HEK293 (cell line): ENCODE results near the gene CCDC187.

Source experiments
- CTCF ChIA-PET: fragments of 350-600 bp; formaldehyde crosslinking; extraction: SDS; loops from one replicate; lab custom pipeline; 2021; ENCODE audit warnings: antibody characterized with exemption; lab: Yijun Ruan, JAX
- POLR2A ChIA-PET: fragments of 300-600 bp; formaldehyde crosslinking; extraction: SDS; loops from one replicate; lab custom pipeline; 2020; ENCODE audit warnings: antibody characterized with exemption, inconsistent platforms; lab: Yijun Ruan, JAX
- H3K27ac ChIP-seq: fragments of 200-500 bp; sonication (Bioruptor generic); 2 replicates; pipeline ENCODE4 v1.5.1; 2014; ENCODE audit warnings: low read depth, low read length, control low read depth, inconsistent platforms; ENCODE audit errors: extremely low read depth
- H3K36me3 ChIP-seq, 2 experiments: fragments of 200-500 bp in 1 of 2; sonication (Bioruptor generic) in 1 of 2; 1 replicate in 1 of 2; 2 replicates in 1 of 2; pipeline ENCODE4 v1.5.1; 2014 to 2017; ENCODE audit warnings: inconsistent platforms in 2 of 2, low read length in 2 of 2; ENCODE audit not compliant: control insufficient read depth in 2 of 2, insufficient read depth in 1 of 2
- H3K4me1 ChIP-seq: fragments of 200-500 bp; sonication (Bioruptor generic); 2 replicates; pipeline ENCODE4 v1.5.1; 2014; ENCODE audit warnings: mild to moderate bottlenecking, low read length, inconsistent platforms; ENCODE audit not compliant: control insufficient read depth, insufficient read depth
- H3K4me3 ChIP-seq: 2 replicates; pipeline ENCODE4 v1.5.1; 2011; ENCODE audit warnings: low read depth, mild to moderate bottlenecking, control low read depth, low read length, moderate library complexity
- H3K9me3 ChIP-seq: fragments of 200-500 bp; sonication (Bioruptor generic); 2 replicates; pipeline ENCODE4 v1.5.1; 2014; ENCODE audit warnings: low read depth, low read length, inconsistent platforms; ENCODE audit not compliant: control insufficient read depth, insufficient read depth
- BCL11B ChIP-seq: fragments of 450-650 bp; formaldehyde crosslinking; IDR thresholded peaks from 2 replicates; pipeline ENCODE4 v1.5.1; 2016; ENCODE audit warnings: low read depth, missing biosample characterization, missing genetic modification characterization
- HOXC10 ChIP-seq: sonication (generic); formaldehyde crosslinking; IDR thresholded peaks from 2 replicates; pipeline ENCODE4 v1.8.1; 2023; ENCODE audit warnings: mild to moderate bottlenecking, missing genetic modification reagents
- HOXD13 ChIP-seq: sonication (generic); formaldehyde crosslinking; IDR thresholded peaks from 2 replicates; pipeline ENCODE4 v1.8.0; 2022; ENCODE audit warnings: missing genetic modification reagents, borderline replicate concordance
- INSM2 ChIP-seq: fragments of 450-650 bp; formaldehyde crosslinking; IDR thresholded peaks from 2 replicates; pipeline ENCODE4 v1.5.1; 2016; ENCODE audit warnings: missing biosample characterization, missing genetic modification characterization
- YY1 ChIP-seq: fragments of 450-650 bp; formaldehyde crosslinking; IDR thresholded peaks from 2 replicates; pipeline ENCODE4 v1.5.1; 2018; ENCODE audit warnings: missing biosample characterization, missing genetic modification characterization
- ZBTB1 ChIP-seq: fragments of 450-650 bp; formaldehyde crosslinking; IDR thresholded peaks from 2 replicates; pipeline ENCODE4 v1.5.1; 2016; ENCODE audit warnings: missing biosample characterization, missing genetic modification characterization
- ZBTB26 ChIP-seq: fragments of 450-650 bp; formaldehyde crosslinking; optimal IDR thresholded peaks from 2 replicates; pipeline ENCODE3; 2016; ENCODE audit warnings: missing biosample characterization, mild to moderate bottlenecking, missing genetic modification characterization
- ZBTB48 ChIP-seq: fragments of 450-650 bp; formaldehyde crosslinking; IDR thresholded peaks from 2 replicates; pipeline ENCODE4 v1.5.1; 2016; ENCODE audit warnings: missing biosample characterization, missing genetic modification characterization
- ZNF112 ChIP-seq: fragments of 450-650 bp; formaldehyde crosslinking; IDR thresholded peaks from 2 replicates; pipeline ENCODE4 v1.5.0; 2017; ENCODE audit warnings: missing biosample characterization, missing genetic modification characterization
- ZNF132 ChIP-seq: fragments of 450-650 bp; formaldehyde crosslinking; IDR thresholded peaks from 2 replicates; pipeline ENCODE4 v1.5.1; 2017; ENCODE audit warnings: missing biosample characterization, missing genetic modification characterization, borderline replicate concordance
- ZNF169 ChIP-seq: fragments of 450-650 bp; formaldehyde crosslinking; IDR thresholded peaks from 2 replicates; pipeline ENCODE4 v1.5.1; 2016; ENCODE audit warnings: missing biosample characterization, missing genetic modification characterization
- ZNF214 ChIP-seq: fragments of 450-650 bp; formaldehyde crosslinking; IDR thresholded peaks from 2 replicates; pipeline ENCODE4 v1.5.1; 2017; ENCODE audit warnings: missing biosample characterization, mild to moderate bottlenecking, missing genetic modification characterization, borderline replicate concordance
- ZNF239 ChIP-seq: fragments of 450-650 bp; formaldehyde crosslinking; IDR thresholded peaks from 2 replicates; pipeline ENCODE4 v1.5.1; 2016; ENCODE audit warnings: missing biosample characterization, missing genetic modification characterization
- ZNF335 ChIP-seq: fragments of 450-650 bp; formaldehyde crosslinking; conservative IDR thresholded peaks from 2 replicates; pipeline ENCODE4 v1.5.1; 2016; ENCODE audit warnings: missing biosample characterization, missing genetic modification characterization
- ZNF394 ChIP-seq: fragments of 450-650 bp; formaldehyde crosslinking; IDR thresholded peaks from 2 replicates; pipeline ENCODE4 v1.5.1; 2016; ENCODE audit warnings: missing biosample characterization, missing genetic modification characterization, mild to moderate bottlenecking, moderate library complexity, borderline replicate concordance
- ZNF423 ChIP-seq: fragments of 450-650 bp; formaldehyde crosslinking; IDR thresholded peaks from 2 replicates; pipeline ENCODE4 v1.5.1; 2016; ENCODE audit warnings: missing biosample characterization, missing genetic modification characterization
- ZNF48 ChIP-seq: fragments of 450-650 bp; formaldehyde crosslinking; IDR thresholded peaks from 2 replicates; pipeline ENCODE4 v1.5.1; 2016; ENCODE audit warnings: missing biosample characterization, missing genetic modification characterization
- ZNF510 ChIP-seq: fragments of 450-650 bp; formaldehyde crosslinking; IDR thresholded peaks from 2 replicates; pipeline ENCODE4 v1.5.1; 2018; ENCODE audit warnings: mild to moderate bottlenecking, missing genetic modification characterization, missing biosample characterization; ENCODE audit not compliant: insufficient replicate concordance
- ZNF558 ChIP-seq: fragments of 450-650 bp; formaldehyde crosslinking; IDR thresholded peaks from 2 replicates; pipeline ENCODE4 v1.5.1; 2016; ENCODE audit warnings: missing biosample characterization, missing genetic modification characterization
- ZNF610 ChIP-seq: fragments of 450-650 bp; formaldehyde crosslinking; IDR thresholded peaks from 2 replicates; pipeline ENCODE4 v1.5.1; 2016; ENCODE audit warnings: missing biosample characterization, missing genetic modification characterization, borderline replicate concordance
- ZNF660 ChIP-seq: fragments of 450-650 bp; IDR thresholded peaks from 2 replicates; pipeline ENCODE4 v1.5.1; 2018; ENCODE audit warnings: missing biosample characterization, mild to moderate bottlenecking, missing genetic modification characterization
- TF ChIP-seq, protein P1 (sequence below): fragments of 450-650 bp; IDR thresholded peaks from 2 replicates; pipeline ENCODE4 v1.5.1; 2018; ENCODE audit warnings: missing biosample characterization, mild to moderate bottlenecking, missing genetic modification characterization
- TF ChIP-seq, protein P2 (sequence below): IDR thresholded peaks from 2 replicates; pipeline ENCODE4 v1.6.1; 2011; ENCODE audit warnings: mild to moderate bottlenecking, low read depth, low read length, borderline replicate concordance

CCDC187 gene

DNA sequence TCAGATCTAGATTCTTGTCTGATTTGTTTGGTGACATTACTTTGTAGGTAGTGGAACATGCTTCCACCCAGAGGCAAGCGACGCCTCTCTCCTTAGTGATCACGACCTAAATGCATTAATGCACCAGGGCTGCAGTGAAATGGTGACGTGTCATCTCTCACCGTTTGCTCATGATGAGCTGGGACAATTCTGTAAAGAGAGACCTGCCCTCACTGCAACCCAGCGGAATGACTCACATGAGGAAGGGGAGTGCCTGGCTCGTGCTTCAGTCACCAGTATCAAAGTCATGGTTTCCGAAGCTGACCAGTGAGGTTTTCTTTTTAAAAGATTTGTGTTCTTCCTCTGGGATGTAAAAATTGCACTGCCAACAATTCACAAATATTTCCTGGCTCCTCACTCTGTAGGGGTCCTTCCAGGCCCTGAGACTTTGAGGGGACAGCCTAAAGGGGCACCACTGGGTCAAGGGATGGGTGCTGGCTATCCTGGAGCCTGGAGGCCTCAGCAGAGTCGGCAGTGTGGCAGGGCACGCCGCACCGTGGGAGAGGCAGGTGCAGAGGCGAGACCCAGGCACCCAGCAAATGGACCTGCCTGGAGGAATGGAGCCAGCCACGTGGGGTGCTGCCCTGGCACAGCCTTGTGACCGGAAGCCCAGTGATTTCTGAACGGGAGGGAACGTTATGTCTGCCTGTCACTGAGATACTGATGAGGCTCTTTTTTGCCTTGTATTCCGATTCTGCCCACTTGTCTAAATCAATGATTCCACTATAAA lies 75.6 kb downstream of the CCDC187 start:
- POLR2A ChIA-PET, result interaction anchor here (1.4 kb wide), 1 partner anchor 9 kb away, joined by 4 read pairs; no protein-coding TSS in a partner anchor
- TF ChIP-seq ZNF660 (tag by site-specific recombination) (0 out of 2 replicates have a peak, but pooled peaks have one; percentile 34), ZNF610 (tag by site-specific recombination) (no peak), HOXD13 (CRISPR knock-in tag) (no peak)
- TF ChIP-seq, protein P1, sequence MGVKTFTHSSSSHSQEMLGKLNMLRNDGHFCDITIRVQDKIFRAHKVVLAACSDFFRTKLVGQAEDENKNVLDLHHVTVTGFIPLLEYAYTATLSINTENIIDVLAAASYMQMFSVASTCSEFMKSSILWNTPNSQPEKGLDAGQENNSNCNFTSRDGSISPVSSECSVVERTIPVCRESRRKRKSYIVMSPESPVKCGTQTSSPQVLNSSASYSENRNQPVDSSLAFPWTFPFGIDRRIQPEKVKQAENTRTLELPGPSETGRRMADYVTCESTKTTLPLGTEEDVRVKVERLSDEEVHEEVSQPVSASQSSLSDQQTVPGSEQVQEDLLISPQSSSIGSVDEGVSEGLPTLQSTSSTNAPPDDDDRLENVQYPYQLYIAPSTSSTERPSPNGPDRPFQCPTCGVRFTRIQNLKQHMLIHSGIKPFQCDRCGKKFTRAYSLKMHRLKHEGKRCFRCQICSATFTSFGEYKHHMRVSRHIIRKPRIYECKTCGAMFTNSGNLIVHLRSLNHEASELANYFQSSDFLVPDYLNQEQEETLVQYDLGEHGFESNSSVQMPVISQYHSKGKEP (tag by site-specific recombination), result peak; percentile 44; the same call in 1 of the 2 replicates
- TF ChIP-seq, all 188 proteins: peak for 2
- Histone ChIP-seq H3K4me3 (no peak overlapping the region), H3K36me3 (peaks cover 0 to 39% of the 10 kb centered on the region in 2 experiments; a peak in 1 of 3 replicates), H3K4me1 (no peaks in the 10 kb centered on the region), H3K9me3 (no peaks in the 10 kb centered on the region), H3K27ac (no peak overlapping the region)
- CTCF ChIA-PET, result interaction anchor here (0.7 to 5.1 kb wide), 11 partner anchors 11 to 633 kb away, joined by 3 to 46 read pairs (median 3); no protein-coding TSS in a partner anchor

DNA sequence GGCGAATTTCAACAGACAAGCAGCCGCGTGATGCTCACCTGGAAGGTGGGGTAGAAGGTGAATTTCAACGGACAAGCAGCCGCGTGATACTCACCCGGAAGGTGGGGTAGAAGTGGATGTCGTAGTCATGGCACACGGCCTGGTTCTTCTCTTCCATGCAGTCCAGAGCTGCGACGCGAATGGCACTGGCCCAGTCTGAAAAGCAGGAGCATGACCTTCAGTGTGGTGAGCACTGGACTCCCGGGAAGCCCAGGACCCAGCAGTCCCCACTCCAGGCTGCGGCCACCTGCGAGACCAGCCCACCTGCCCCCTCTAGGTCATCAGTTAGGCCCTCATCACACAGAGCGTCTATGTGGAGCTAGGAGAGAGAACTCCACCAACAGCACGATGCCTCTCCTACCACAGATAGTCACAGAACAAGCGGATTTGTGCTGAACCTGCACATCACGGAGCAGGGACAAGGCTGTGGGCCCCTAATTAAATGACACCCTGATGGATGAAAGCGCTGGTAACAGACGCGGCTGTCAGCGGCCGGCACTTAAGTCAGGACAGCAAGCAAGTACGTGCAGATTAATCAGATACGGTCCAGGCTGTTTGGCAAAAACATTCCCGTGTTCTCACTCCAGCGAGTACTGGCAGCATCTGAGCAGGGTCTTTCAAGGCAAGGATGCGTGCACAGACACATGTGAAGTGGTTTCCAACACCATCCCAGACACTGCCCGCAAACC lies 77.0 kb downstream of the CCDC187 start:
- POLR2A ChIA-PET, result interaction anchor here (1.4 kb wide), 1 partner anchor 8 kb away, joined by 4 read pairs; no protein-coding TSS in a partner anchor
- CTCF ChIA-PET, result interaction anchor here (0.6 to 5.1 kb wide), 29 partner anchors 9 to 1535 kb away, joined by 3 to 46 read pairs (median 4); no protein-coding TSS in a partner anchor
- Histone ChIP-seq H3K4me3 (no peak overlapping the region), H3K36me3 (peaks cover 0 to 50% of the 10 kb centered on the region in 2 experiments; a peak in 1 of 3 replicates), H3K9me3 (no peaks in the 10 kb centered on the region), H3K27ac (no peak overlapping the region), H3K4me1 (no peaks in the 10 kb centered on the region)
- TF ChIP-seq, protein P2, sequence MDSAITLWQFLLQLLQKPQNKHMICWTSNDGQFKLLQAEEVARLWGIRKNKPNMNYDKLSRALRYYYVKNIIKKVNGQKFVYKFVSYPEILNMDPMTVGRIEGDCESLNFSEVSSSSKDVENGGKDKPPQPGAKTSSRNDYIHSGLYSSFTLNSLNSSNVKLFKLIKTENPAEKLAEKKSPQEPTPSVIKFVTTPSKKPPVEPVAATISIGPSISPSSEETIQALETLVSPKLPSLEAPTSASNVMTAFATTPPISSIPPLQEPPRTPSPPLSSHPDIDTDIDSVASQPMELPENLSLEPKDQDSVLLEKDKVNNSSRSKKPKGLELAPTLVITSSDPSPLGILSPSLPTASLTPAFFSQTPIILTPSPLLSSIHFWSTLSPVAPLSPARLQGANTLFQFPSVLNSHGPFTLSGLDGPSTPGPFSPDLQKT, result no peak
- TF ChIP-seq ZNF335 (no peak), ZBTB26 (no peak), ZBTB48 (tag by site-specific recombination) (no peak), ZNF660 (tag by site-specific recombination) (no peak), YY1 (tag by site-specific recombination) (no peak), ZNF112 (no peak), ZBTB1 (tag by site-specific recombination) (no peak), HOXC10 (CRISPR knock-in tag) (no peak), ZNF558 (tag by site-specific recombination) (no peak), ZNF423 (tag by site-specific recombination) (no peak), ZNF394 (tag by site-specific recombination) (no peak), ZNF132 (tag by site-specific recombination) (no peak), ZNF214 (no peak), ZNF169 (tag by site-specific recombination) (no peak), ZNF48 (tag by site-specific recombination) (no peak), ZNF510 (tag by site-specific recombination) (no peak), BCL11B (tag by site-specific recombination) (no peak), ZNF239 (tag by site-specific recombination) (no peak), INSM2 (tag by site-specific recombination) (no peak)
